Omental fat pad (tissue), 4 donors: Measurements from ENCODE around the gene C1orf35. TPM values are rescaled to one million over a fixed set of nuclear protein-coding genes. Genes with fewer than 3 reads are reported as not detected.
A peak's percentile ranks its signal among the peaks of the same experiment; 100 is the strongest.

Source experiments
- ATAC-seq: fragments of 150-250 bp; one replicate; pipeline ENCODE4 v1.9.1; 2016; ENCODE audit warnings: mild to moderate bottlenecking, moderate library complexity; ENCODE audit not compliant: low FRiP score
- DNase-seq: peaks from one replicate; pipeline ENCODE4 v3.0.0-alpha.2; 2019; ENCODE audit warnings: low spot score
- total RNA-seq, 4 donors: library from RNA; depleted of rRNA; stranded (reverse); fragments of >200 nt; gene quantifications; one replicate each; pipeline ENCODE4 v1.1.0, GENCODE V29; 2016
- TF ChIP-seq, protein P1 (sequence below), 3 donors: fragments of 450-650 bp; IDR thresholded peaks; one replicate each; pipeline ENCODE4 v1.5.1; 2016 to 2017; ENCODE audit warnings: antibody characterized with exemption in 3 of 3, mild to moderate bottlenecking in 3 of 3, moderate library complexity in 2 of 3

Gene C1orf35
- 10 to 100 TPM in 2 of 4 donors, 1 to 10 TPM in 2; 5.1 to 17.2 (median 8.8) TPM for total RNA-seq

- TF ChIP-seq, protein P1, sequence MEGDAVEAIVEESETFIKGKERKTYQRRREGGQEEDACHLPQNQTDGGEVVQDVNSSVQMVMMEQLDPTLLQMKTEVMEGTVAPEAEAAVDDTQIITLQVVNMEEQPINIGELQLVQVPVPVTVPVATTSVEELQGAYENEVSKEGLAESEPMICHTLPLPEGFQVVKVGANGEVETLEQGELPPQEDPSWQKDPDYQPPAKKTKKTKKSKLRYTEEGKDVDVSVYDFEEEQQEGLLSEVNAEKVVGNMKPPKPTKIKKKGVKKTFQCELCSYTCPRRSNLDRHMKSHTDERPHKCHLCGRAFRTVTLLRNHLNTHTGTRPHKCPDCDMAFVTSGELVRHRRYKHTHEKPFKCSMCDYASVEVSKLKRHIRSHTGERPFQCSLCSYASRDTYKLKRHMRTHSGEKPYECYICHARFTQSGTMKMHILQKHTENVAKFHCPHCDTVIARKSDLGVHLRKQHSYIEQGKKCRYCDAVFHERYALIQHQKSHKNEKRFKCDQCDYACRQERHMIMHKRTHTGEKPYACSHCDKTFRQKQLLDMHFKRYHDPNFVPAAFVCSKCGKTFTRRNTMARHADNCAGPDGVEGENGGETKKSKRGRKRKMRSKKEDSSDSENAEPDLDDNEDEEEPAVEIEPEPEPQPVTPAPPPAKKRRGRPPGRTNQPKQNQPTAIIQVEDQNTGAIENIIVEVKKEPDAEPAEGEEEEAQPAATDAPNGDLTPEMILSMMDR (IDR thresholded peaks at IDR 0.05) = no peak
- peak; percentile 89 for ATAC-seq
- peak; percentile 85 for DNase-seq
These were observed at the start of gene C1orf35 for GRCh38 chr1:228102791-228103620. C1orf35 (minus strand) TSS chr1:228103325; CDS start chr1:228103227, 98 bp downstream.

GRCh38 chr1:228152918-228153258 is 49.8 kb upstream of the C1orf35 start:
- TF ChIP-seq, protein P1 (IDR thresholded peaks at IDR 0.05) = no peak
- ATAC-seq (no peak), DNase-seq (no peak)

DNA sequence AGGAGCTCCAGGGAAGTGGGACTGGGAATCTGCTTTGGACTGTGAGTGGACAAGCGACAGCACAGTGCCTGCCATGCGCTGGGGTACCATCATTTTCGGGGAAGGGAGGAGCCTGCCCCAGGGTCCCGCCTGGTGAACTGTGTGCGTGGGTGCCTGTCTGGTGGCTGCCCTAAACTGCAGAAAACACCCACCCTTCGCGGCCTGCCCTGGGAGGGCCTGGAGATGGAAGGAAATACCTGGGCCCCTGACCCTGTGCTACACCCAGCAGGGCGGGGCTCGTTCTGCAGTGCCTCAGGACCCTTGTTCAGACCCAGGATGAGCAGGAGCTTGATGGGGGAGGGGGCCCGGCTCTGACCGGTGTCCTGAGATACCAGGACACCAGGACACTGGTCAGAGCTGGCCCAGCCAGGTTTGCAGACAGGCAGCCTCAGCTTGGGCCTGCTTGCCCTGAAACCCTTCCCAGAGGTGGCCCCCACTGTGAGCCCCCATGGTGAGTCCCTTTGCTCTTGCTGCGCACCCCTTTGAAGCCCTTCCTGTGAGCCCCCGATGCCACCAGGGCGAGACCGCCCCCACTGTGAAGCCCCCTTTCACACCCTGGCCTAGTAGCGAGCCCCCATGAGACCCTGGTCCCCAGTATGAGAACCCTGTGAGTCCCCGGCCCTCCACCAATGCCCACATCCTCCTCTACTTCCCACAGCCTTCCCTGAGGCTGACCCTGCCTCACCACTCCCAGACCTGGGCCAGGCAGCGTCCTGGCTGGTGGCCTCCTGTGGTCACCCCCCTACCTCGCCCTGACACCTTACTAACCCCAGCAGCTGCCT is 49.2 kb upstream of the C1orf35 start:
- no peak for DNase-seq
- ATAC-seq = no peak
- TF ChIP-seq, protein P1 (IDR thresholded peaks at IDR 0.05) = no peak

DNA sequence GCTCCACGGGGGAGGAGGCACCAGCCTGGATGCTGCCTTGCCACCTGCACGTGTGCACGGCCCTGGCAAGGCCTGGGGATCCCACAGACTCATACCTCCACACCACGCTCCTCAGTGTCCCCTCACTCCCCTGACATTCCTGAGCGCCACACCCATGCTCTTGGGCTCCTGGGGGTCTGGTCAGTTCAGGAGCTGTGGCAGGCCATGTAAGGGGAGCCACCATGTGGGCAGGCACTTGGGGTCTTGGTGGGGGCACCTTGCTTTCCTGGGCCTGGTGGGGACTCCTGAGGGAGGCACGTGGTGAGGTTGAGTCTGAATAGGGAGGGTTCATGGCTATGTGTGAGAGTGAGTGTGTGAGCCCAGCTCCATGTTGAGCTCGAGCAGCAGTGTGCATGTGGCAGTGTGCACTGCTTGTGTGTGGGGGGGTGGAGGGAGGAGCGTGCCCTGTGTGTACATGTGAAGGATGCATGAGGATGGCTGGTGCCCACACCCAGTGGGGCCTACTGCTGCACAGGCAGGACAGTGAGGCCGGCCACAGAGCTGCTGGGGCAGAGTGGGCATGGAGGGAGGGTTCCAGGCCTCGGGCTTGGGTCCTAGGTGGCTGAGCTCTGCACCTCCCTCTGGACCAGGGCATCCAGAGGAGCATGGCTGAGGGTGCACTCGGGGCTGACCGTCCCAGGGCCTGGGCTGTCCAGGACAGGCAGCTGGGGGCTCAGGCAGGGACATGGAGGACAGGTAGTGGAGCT is 48.2 kb upstream of the C1orf35 start:
- no peak for DNase-seq
- TF ChIP-seq, protein P1 (IDR thresholded peaks at IDR 0.05) = no peak
- no peak for ATAC-seq

- ATAC-seq (peak; percentile 80), DNase-seq (peak; percentile 22)
- TF ChIP-seq, protein P1 (IDR thresholded peaks at IDR 0.05) = no peak
These were observed 47.5 kb upstream of the C1orf35 start for GRCh38 chr1:228150461-228151179.

- DNase-seq = peak; percentile 16
- no peak for ATAC-seq
These were observed 47.0 kb upstream of the C1orf35 start for GRCh38 chr1:228150120-228150460.

More at GRCh38 chr1:228150120-228150460, 47.0 kb upstream of the C1orf35 start:
- TF ChIP-seq, protein P1 (IDR thresholded peaks at IDR 0.05) = no peak
